A673 (cell line): ENCODE data around the gene GAN. TPM values are rescaled to one million over a fixed set of nuclear protein-coding genes. Genes with fewer than 3 reads are reported as not detected.

Experiments
- BruUV-seq: library from RNA; stranded (reverse); fragments of 400-500 nt; replicated peaks from 2 replicates; lab custom pipeline; 2021; lab: Mats Ljungman, UMichigan
- CTCF ChIA-PET: fragments of 300-600 bp; sonication (Branson Sonifier 250); formaldehyde crosslinking; loops from one replicate; lab custom pipeline; 2022; ENCODE audit warnings: antibody characterized with exemption; lab: Charles Lee
- POLR2A ChIA-PET: fragments of 300-600 bp; sonication (Branson Sonifier 250); formaldehyde crosslinking; loops from one replicate; lab custom pipeline; 2022; ENCODE audit warnings: antibody characterized with exemption; ENCODE audit not compliant: low non-redundant PET; lab: Charles Lee
- DNase-seq: peaks from one replicate; pipeline ENCODE4 v3.0.0-alpha.2; 2015; ENCODE audit warnings: low spot score
- H3K27ac ChIP-seq: fragments of 200-600 bp; sonication (generic); 2 replicates; pipeline ENCODE4 v1.5.1; 2016; ENCODE audit warnings: mixed run types, low read depth, mild to moderate bottlenecking, mixed read lengths, antibody characterized with exemption, low read length; ENCODE audit not compliant: poor library complexity, severe bottlenecking
- H3K27me3 ChIP-seq: fragments of 200-600 bp; sonication (generic); replicated peaks from 2 replicates; pipeline ENCODE4 v1.6.1; 2017; ENCODE audit warnings: mixed run types, low read depth, mild to moderate bottlenecking, mixed read lengths, antibody characterized with exemption, low read length; ENCODE audit not compliant: insufficient read depth, poor library complexity
- H3K36me3 ChIP-seq: fragments of 200-600 bp; sonication (generic); 2 replicates; pipeline ENCODE4 v1.6.1; 2016; ENCODE audit warnings: mixed run types, mild to moderate bottlenecking, mixed read lengths, antibody characterized with exemption, low read length; ENCODE audit not compliant: insufficient read depth, poor library complexity, severe bottlenecking
- H3K4me1 ChIP-seq: fragments of 200-600 bp; sonication (generic); 2 replicates; pipeline ENCODE4 v1.6.1; 2017; ENCODE audit warnings: mixed run types, mild to moderate bottlenecking, mixed read lengths, antibody characterized with exemption, low read length; ENCODE audit not compliant: insufficient read depth, poor library complexity, severe bottlenecking
- H3K4me3 ChIP-seq: fragments of 200-600 bp; sonication (generic); 2 replicates; pipeline ENCODE4 v1.5.1; 2016; ENCODE audit warnings: low read depth, mixed run types, mild to moderate bottlenecking, mixed read lengths, low read length; ENCODE audit not compliant: poor library complexity, severe bottlenecking
- H3K9me3 ChIP-seq: fragments of 200-600 bp; sonication (generic); 2 replicates; pipeline ENCODE4 v1.6.1; 2016; ENCODE audit warnings: mixed run types, low read depth, mild to moderate bottlenecking, mixed read lengths, antibody characterized with exemption, low read length; ENCODE audit not compliant: poor library complexity, severe bottlenecking
- CTCF ChIP-seq: fragments of 300-800, 200-600 bp; sonication (generic); conservative IDR thresholded peaks from 2 replicates; pipeline ENCODE4 v1.5.1; 2017; ENCODE audit warnings: low read depth, mild to moderate bottlenecking, antibody characterized with exemption, low read length, moderate library complexity, mixed read lengths
- EZH2 ChIP-seq: fragments of 200-600 bp; sonication (generic); IDR thresholded peaks from 2 replicates; pipeline ENCODE4 v1.6.1; 2017; ENCODE audit warnings: borderline replicate concordance, low read depth, mild to moderate bottlenecking, mixed read lengths, antibody characterized with exemption, low read length; ENCODE audit not compliant: poor library complexity, severe bottlenecking
- intact Hi-C: fragments of 100-400 bp; cut with micrococcal nuclease; formaldehyde crosslinking; loops from one replicate; pipeline ENCODE4 v1.10.0; 2022; ENCODE audit not compliant: unreplicated experiment
- total RNA-seq: library from RNA; stranded (reverse); gene quantifications from 2 replicates; pipeline ENCODE4 v1.2.3, GENCODE V29; 2021

The GAN gene
- total RNA-seq, 1 experiment from 2014 or later = 18.0 TPM

GRCh38 chr16:81385031-81385756 lies 70.4 kb downstream of the GAN start:
- no peaks in the 10 kb centered on the region for H3K9me3 ChIP-seq
- no peak for DNase-seq
- H3K4me3 ChIP-seq = no peak overlapping the region
- ChIA-PET CTCF (no interaction called here), POLR2A (no interaction called here)
- BruUV-seq = no TSS peak
- peaks cover 3% of the 10 kb centered on the region for H3K36me3 ChIP-seq
- peaks cover 3% of the 10 kb centered on the region for H3K4me1 ChIP-seq
- TF ChIP-seq CTCF (no peak), EZH2 (no peak)
- intact Hi-C loops = no loop called here
- no peaks in the 10 kb centered on the region for H3K27me3 ChIP-seq
- no peak overlapping the region for H3K27ac ChIP-seq

- Histone ChIP-seq H3K4me3 (no peak overlapping the region), H3K4me1 (peaks cover 3% of the 10 kb centered on the region), H3K27me3 (no peaks in the 10 kb centered on the region), H3K27ac (no peak overlapping the region), H3K36me3 (peaks cover 4% of the 10 kb centered on the region), H3K9me3 (no peaks in the 10 kb centered on the region)
- no TSS peak for BruUV-seq
- TF ChIP-seq EZH2 (no peak), CTCF (no peak)
- ChIA-PET POLR2A (no interaction called here), CTCF (no interaction called here)
- no peak for DNase-seq
- intact Hi-C loops = no loop called here
Measured at GRCh38 chr16:81388357-81388756, 73.6 kb downstream of the GAN start.

GRCh38 chr16:81390840-81391239 lies 76.1 kb downstream of the GAN start:
- POLR2A ChIA-PET = no interaction called here
- H3K4me3 ChIP-seq = no peak overlapping the region
- BruUV-seq = no TSS peak

More at GRCh38 chr16:81390840-81391239, 76.1 kb downstream of the GAN start:
- Histone ChIP-seq H3K9me3 (no peaks in the 10 kb centered on the region), H3K4me1 (no peaks in the 10 kb centered on the region), H3K27me3 (no peaks in the 10 kb centered on the region), H3K27ac (no peak overlapping the region), H3K36me3 (peaks cover 4% of the 10 kb centered on the region)
- CTCF ChIA-PET = no interaction called here
- no peak for DNase-seq
- intact Hi-C loops = no loop called here
- no peak for TF ChIP-seq EZH2
- TF ChIP-seq CTCF = no peak
